ENCODE results near the gene WDR82. TPM values are rescaled to one million over a fixed set of nuclear protein-coding genes. Genes with fewer than 3 reads are reported as not detected.

WDR82 gene
- total RNA-seq, 4 donors from 2014 or later: 14.6 to 44.9 (median 40.8) TPM

- H3K36me3 ChIP-seq: peaks cover 0 to 5% (median 0%) of the 10 kb centered on the region in 4 donors
- no peaks in the 10 kb centered on the region for H3K9me3 ChIP-seq
- TF ChIP-seq POLR2AphosphoS5 (IDR thresholded peaks at IDR 0.05) (no peak), POLR2A (IDR thresholded peaks at IDR 0.05) (no peak), CTCF (IDR thresholded peaks at IDR 0.05) (no peak), EP300 (IDR thresholded peaks at IDR 0.05; ENCODE audit: low read depth) (no peak)
- peaks cover 11 to 23% (median 19%) of the 10 kb centered on the region in 4 donors for H3K4me1 ChIP-seq
- no peak overlapping the region for H3K27ac ChIP-seq
- intact Hi-C loops (cut with DNase I; ENCODE audit: low total_unique reads): loop anchor here (10.0 kb wide), 1 partner anchor 52 kb away; no protein-coding TSS in a partner anchor
- no peak overlapping the region for H3K4me3 ChIP-seq
- no peak for DNase-seq
- in situ Hi-C loops (cut with MboI; ENCODE audit: low pct_ligation_motif_present in 1 of 4, low pct_unique_long_range_greater_than_20kb in 1 of 4, low sequenced_read_pairs in 3 of 4): no loop called here
- WGBS, 2 donors (ENCODE audit: low coverage in 1 of 2): 90% methylated on average over 19 of the region's 20 CpGs; no CpG with 5 or more reads in 1 of the 2 donors
- no peaks in the 10 kb centered on the region for H3K27me3 ChIP-seq
Measured at GRCh38 chr3:52292247-52293065, 14.0 kb upstream of the WDR82 start.

GRCh38 chr3:52291508-52292181, 13.2 kb upstream of the WDR82 start:
- in situ Hi-C loops (cut with MboI; ENCODE audit: low pct_ligation_motif_present in 1 of 4, low pct_unique_long_range_greater_than_20kb in 1 of 4, low sequenced_read_pairs in 3 of 4): no loop called here
- Histone ChIP-seq H3K27ac (no peak overlapping the region), H3K27me3 (no peaks in the 10 kb centered on the region), H3K36me3 (peaks cover 0 to 5% (median 0%) of the 10 kb centered on the region in 4 donors), H3K9me3 (no peaks in the 10 kb centered on the region), H3K4me3 (peak overlapping the region in 1 of 4 donors; percentile 37), H3K4me1 (peaks cover 16 to 29% (median 26%) of the 10 kb centered on the region in 4 donors)
- DNase-seq: peak; percentile 41
- WGBS, 2 donors (ENCODE audit: low coverage in 1 of 2): 14 to 61% methylated on average over 1 to 7 of the region's 7 CpGs
- intact Hi-C loops (cut with DNase I; ENCODE audit: low total_unique reads): loop anchor here (10.0 kb wide), 1 partner anchor 53 kb away; no protein-coding TSS in a partner anchor
- TF ChIP-seq CTCF (IDR thresholded peaks at IDR 0.05) (peak; percentile 35 to 61 (median 48)), POLR2AphosphoS5 (IDR thresholded peaks at IDR 0.05) (no peak)

GRCh38 chr3:52290596-52291507, 12.4 kb upstream of the WDR82 start:
- H3K27me3 ChIP-seq: no peaks in the 10 kb centered on the region
- no peak for DNase-seq
- WGBS, 2 donors (ENCODE audit: low coverage in 1 of 2): 73% methylated on average over 14 of the region's 23 CpGs; no CpG with 5 or more reads in 1 of the 2 donors
- TF ChIP-seq POLR2A (IDR thresholded peaks at IDR 0.05) (no peak), EP300 (IDR thresholded peaks at IDR 0.05; ENCODE audit: low read depth) (no peak), CTCF (IDR thresholded peaks at IDR 0.05) (no peak), POLR2AphosphoS5 (IDR thresholded peaks at IDR 0.05) (no peak)
- peaks cover 0 to 5% (median 0%) of the 10 kb centered on the region in 4 donors for H3K36me3 ChIP-seq
- H3K27ac ChIP-seq: peak overlapping the region; percentile 98 to 99 (median 98)
- intact Hi-C loops (cut with DNase I; ENCODE audit: low total_unique reads) (loop anchor here (10.0 kb wide), 1 partner anchor 54 kb away; no protein-coding TSS in a partner anchor), in situ Hi-C loops (cut with MboI; ENCODE audit: low pct_ligation_motif_present in 1 of 4, low pct_unique_long_range_greater_than_20kb in 1 of 4, low sequenced_read_pairs in 3 of 4) (no loop called here)
- H3K4me1 ChIP-seq: peaks cover 16 to 35% (median 28%) of the 10 kb centered on the region in 4 donors
- peak overlapping the region in 3 of 4 donors; percentile 4 to 37 (median 23) for H3K4me3 ChIP-seq
- H3K9me3 ChIP-seq: no peaks in the 10 kb centered on the region
